ENCODE results near the gene SDK1.

The SDK1 gene

GRCh38 chr7:3300651-3301448 is at the start of gene SDK1:
Gene SDK1 (plus strand): TSS chr7:3301252. CDS start chr7:3301587, 335 bp downstream.
- Histone ChIP-seq H3K36me3 (ENCODE audit: control insufficient read depth, insufficient read depth, low read length, severe bottlenecking) (no peaks in the 10 kb centered on the region), H3K9ac (ENCODE audit: low read length) (peak within 1 kb of the TSS; percentile 63), H3K4me3 (ENCODE audit: low read length) (peak within 1 kb of the TSS; percentile 84), H3K4me1 (ENCODE audit: control insufficient read depth, insufficient read depth, low read length) (peaks cover 29% of the 10 kb centered on the region), H3K9me3 (ENCODE audit: control insufficient read depth, low read length) (no peaks in the 10 kb centered on the region), H3K27me3 (replicated peaks; ENCODE audit: control insufficient read depth, insufficient read depth, low read length) (no peaks in the 10 kb centered on the region)
- peak; percentile 95 for DNase-seq (ENCODE audit: low read depth)

GRCh38 chr7:3254718-3255117 is 46.3 kb upstream of the SDK1 start:
- Histone ChIP-seq H3K4me1 (ENCODE audit: control insufficient read depth, insufficient read depth, low read length) (no peaks in the 10 kb centered on the region), H3K27me3 (replicated peaks; ENCODE audit: control insufficient read depth, insufficient read depth, low read length) (peaks cover 5% of the 10 kb centered on the region), H3K9me3 (ENCODE audit: control insufficient read depth, low read length) (peaks cover 10% of the 10 kb centered on the region), H3K4me3 (ENCODE audit: low read length) (no peak overlapping the region), H3K36me3 (ENCODE audit: control insufficient read depth, insufficient read depth, low read length, severe bottlenecking) (no peaks in the 10 kb centered on the region), H3K9ac (ENCODE audit: low read length) (no peak overlapping the region)
- DNase-seq (ENCODE audit: low read depth), result no peak

DNA sequence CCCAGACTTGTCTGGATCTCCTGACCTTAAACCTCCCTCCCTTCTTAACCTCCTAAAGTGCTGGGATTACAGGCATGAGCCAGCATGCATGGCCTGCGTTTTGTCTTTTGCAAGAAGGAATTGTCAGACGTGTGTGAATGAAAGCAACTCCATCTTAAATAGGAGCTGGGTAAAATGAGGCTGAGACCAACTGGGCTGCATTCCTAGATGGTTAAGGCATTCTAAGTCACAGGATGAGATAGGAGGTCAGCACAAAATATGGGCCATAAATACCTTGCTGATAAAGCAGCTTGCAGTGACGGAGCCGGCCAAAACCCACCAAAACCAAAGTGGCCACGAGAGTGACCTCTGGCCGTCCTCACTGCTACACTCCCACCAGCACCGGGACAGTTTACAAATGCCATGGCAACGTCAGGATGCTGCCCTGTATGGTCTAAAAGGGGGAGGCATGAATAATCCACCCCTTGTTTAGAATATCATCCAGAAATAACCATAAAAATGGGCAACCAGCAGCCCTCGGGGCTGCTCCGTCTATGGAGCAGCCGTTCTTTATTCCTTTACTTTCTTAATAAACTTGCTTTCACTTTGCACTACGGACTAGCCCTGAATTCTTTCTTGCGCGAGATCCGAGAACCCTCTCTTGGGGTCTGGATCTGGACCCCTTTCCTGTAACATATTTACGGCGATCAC is 41.2 kb upstream of the SDK1 start:
- DNase-seq (ENCODE audit: low read depth), result no peak
- peaks cover 4% of the 10 kb centered on the region for H3K9me3 ChIP-seq (ENCODE audit: control insufficient read depth, low read length)
- H3K36me3 ChIP-seq (ENCODE audit: control insufficient read depth, insufficient read depth, low read length, severe bottlenecking), result no peaks in the 10 kb centered on the region
- peak overlapping the region; percentile 83 for H3K9ac ChIP-seq (ENCODE audit: low read length)
- peaks cover 9% of the 10 kb centered on the region for H3K27me3 ChIP-seq (replicated peaks; ENCODE audit: control insufficient read depth, insufficient read depth, low read length)
- H3K4me3 ChIP-seq (ENCODE audit: low read length), result peak overlapping the region; percentile 89
- peaks cover 3% of the 10 kb centered on the region for H3K4me1 ChIP-seq (ENCODE audit: control insufficient read depth, insufficient read depth, low read length)

- Histone ChIP-seq H3K36me3 (ENCODE audit: control insufficient read depth, insufficient read depth, low read length, severe bottlenecking) (no peaks in the 10 kb centered on the region), H3K4me3 (ENCODE audit: low read length) (peak overlapping the region; percentile 89), H3K27me3 (replicated peaks; ENCODE audit: control insufficient read depth, insufficient read depth, low read length) (peaks cover 12% of the 10 kb centered on the region), H3K9me3 (ENCODE audit: control insufficient read depth, low read length) (peaks cover 4% of the 10 kb centered on the region), H3K4me1 (ENCODE audit: control insufficient read depth, insufficient read depth, low read length) (peaks cover 3% of the 10 kb centered on the region), H3K9ac (ENCODE audit: low read length) (peak overlapping the region; percentile 83)
- DNase-seq (ENCODE audit: low read depth), result peak; percentile 59
These were observed 40.7 kb upstream of the SDK1 start for GRCh38 chr7:3260401-3260715.

GRCh38 chr7:3264693-3265339 is 36.2 kb upstream of the SDK1 start:
- H3K4me3 ChIP-seq (ENCODE audit: low read length), result no peak overlapping the region
- H3K9me3 ChIP-seq (ENCODE audit: control insufficient read depth, low read length), result no peaks in the 10 kb centered on the region
- H3K4me1 ChIP-seq (ENCODE audit: control insufficient read depth, insufficient read depth, low read length), result peaks cover 13% of the 10 kb centered on the region
- no peaks in the 10 kb centered on the region for H3K36me3 ChIP-seq (ENCODE audit: control insufficient read depth, insufficient read depth, low read length, severe bottlenecking)
- peaks cover 15% of the 10 kb centered on the region for H3K27me3 ChIP-seq (replicated peaks; ENCODE audit: control insufficient read depth, insufficient read depth, low read length)
- no peak overlapping the region for H3K9ac ChIP-seq (ENCODE audit: low read length)
- DNase-seq (ENCODE audit: low read depth), result no peak

GRCh38 chr7:3265388-3265787 is 35.7 kb upstream of the SDK1 start:
- H3K36me3 ChIP-seq (ENCODE audit: control insufficient read depth, insufficient read depth, low read length, severe bottlenecking), result no peaks in the 10 kb centered on the region
- H3K9ac ChIP-seq (ENCODE audit: low read length), result no peak overlapping the region
- DNase-seq (ENCODE audit: low read depth), result no peak
- peaks cover 13% of the 10 kb centered on the region for H3K4me1 ChIP-seq (ENCODE audit: control insufficient read depth, insufficient read depth, low read length)
- no peak overlapping the region for H3K4me3 ChIP-seq (ENCODE audit: low read length)
- no peaks in the 10 kb centered on the region for H3K9me3 ChIP-seq (ENCODE audit: control insufficient read depth, low read length)
- peaks cover 15% of the 10 kb centered on the region for H3K27me3 ChIP-seq (replicated peaks; ENCODE audit: control insufficient read depth, insufficient read depth, low read length)

DNA sequence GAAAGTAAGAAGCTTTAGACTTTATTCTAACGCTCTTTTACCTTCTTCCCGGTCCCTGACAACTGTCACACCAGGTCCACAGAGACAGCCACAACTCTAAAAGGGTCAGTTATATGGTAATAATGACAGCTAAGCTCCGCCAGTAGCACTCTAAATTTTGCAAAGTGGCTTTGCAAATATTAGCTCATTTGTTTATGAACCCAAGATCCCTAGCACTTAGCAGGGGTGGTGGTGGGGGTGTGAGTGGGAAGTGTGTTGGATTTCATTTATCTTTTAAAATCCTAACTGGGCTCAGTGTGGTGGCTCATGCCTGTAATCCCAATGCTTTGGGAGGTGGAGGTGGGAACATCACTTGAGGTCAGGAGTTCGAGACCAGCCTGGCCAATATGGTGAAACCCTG is 34.8 kb upstream of the SDK1 start:
- peaks cover 15% of the 10 kb centered on the region for H3K27me3 ChIP-seq (replicated peaks; ENCODE audit: control insufficient read depth, insufficient read depth, low read length)
- no peak overlapping the region for H3K9ac ChIP-seq (ENCODE audit: low read length)
- DNase-seq (ENCODE audit: low read depth), result no peak

GRCh38 chr7:3267966-3268690 is 32.9 kb upstream of the SDK1 start:
- H3K27me3 ChIP-seq (replicated peaks; ENCODE audit: control insufficient read depth, insufficient read depth, low read length), result peaks cover 15% of the 10 kb centered on the region
- DNase-seq (ENCODE audit: low read depth), result peak; percentile 60

More for the DNA sequence above, 34.8 kb upstream of the SDK1 start:
- H3K4me3 ChIP-seq (ENCODE audit: low read length), result no peak overlapping the region
- peaks cover 10% of the 10 kb centered on the region for H3K4me1 ChIP-seq (ENCODE audit: control insufficient read depth, insufficient read depth, low read length)
- no peaks in the 10 kb centered on the region for H3K9me3 ChIP-seq (ENCODE audit: control insufficient read depth, low read length)
- H3K36me3 ChIP-seq (ENCODE audit: control insufficient read depth, insufficient read depth, low read length, severe bottlenecking), result no peaks in the 10 kb centered on the region

GRCh38 chr7:3270362-3270761 is 30.7 kb upstream of the SDK1 start:
- Histone ChIP-seq H3K27me3 (replicated peaks; ENCODE audit: control insufficient read depth, insufficient read depth, low read length) (peaks cover 3% of the 10 kb centered on the region), H3K9ac (ENCODE audit: low read length) (no peak overlapping the region), H3K9me3 (ENCODE audit: control insufficient read depth, low read length) (no peaks in the 10 kb centered on the region), H3K4me1 (ENCODE audit: control insufficient read depth, insufficient read depth, low read length) (peaks cover 10% of the 10 kb centered on the region), H3K4me3 (ENCODE audit: low read length) (no peak overlapping the region), H3K36me3 (ENCODE audit: control insufficient read depth, insufficient read depth, low read length, severe bottlenecking) (no peaks in the 10 kb centered on the region)
- DNase-seq (ENCODE audit: low read depth), result no peak

More at GRCh38 chr7:3267966-3268690, 32.9 kb upstream of the SDK1 start:
- Histone ChIP-seq H3K9ac (ENCODE audit: low read length) (no peak overlapping the region), H3K4me3 (ENCODE audit: low read length) (no peak overlapping the region), H3K4me1 (ENCODE audit: control insufficient read depth, insufficient read depth, low read length) (peaks cover 10% of the 10 kb centered on the region), H3K36me3 (ENCODE audit: control insufficient read depth, insufficient read depth, low read length, severe bottlenecking) (no peaks in the 10 kb centered on the region), H3K9me3 (ENCODE audit: control insufficient read depth, low read length) (no peaks in the 10 kb centered on the region)

- no peak overlapping the region for H3K9ac ChIP-seq (ENCODE audit: low read length)
- no peak overlapping the region for H3K4me3 ChIP-seq (ENCODE audit: low read length)
- H3K9me3 ChIP-seq (ENCODE audit: control insufficient read depth, low read length), result no peaks in the 10 kb centered on the region
- H3K27me3 ChIP-seq (replicated peaks; ENCODE audit: control insufficient read depth, insufficient read depth, low read length), result no peaks in the 10 kb centered on the region
- DNase-seq (ENCODE audit: low read depth), result no peak
- H3K4me1 ChIP-seq (ENCODE audit: control insufficient read depth, insufficient read depth, low read length), result peaks cover 10% of the 10 kb centered on the region
- H3K36me3 ChIP-seq (ENCODE audit: control insufficient read depth, insufficient read depth, low read length, severe bottlenecking), result no peaks in the 10 kb centered on the region
These were observed 29.8 kb upstream of the SDK1 start for GRCh38 chr7:3271298-3271697.

DNA sequence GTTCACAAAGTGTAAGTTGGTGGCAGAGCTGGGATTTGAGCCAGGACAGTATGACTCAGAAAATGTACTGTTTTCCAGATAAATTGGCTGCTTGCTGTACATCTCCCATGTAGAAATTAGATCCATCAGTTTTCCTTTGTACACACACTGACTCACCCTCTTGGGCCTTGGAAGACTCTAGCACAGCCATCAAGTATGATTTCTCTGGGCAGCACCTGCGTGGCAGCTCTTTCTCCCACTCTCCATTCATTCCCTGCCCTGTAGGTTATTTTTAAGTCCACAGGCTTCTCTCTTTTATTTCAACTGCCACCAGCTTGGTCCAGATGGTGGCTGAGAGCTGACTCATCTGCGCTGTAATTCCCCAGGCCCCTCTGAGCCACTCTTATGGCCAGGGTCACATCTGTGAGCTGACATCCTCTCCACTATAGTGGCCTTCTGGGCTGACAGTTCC is 28.3 kb upstream of the SDK1 start:
- DNase-seq (ENCODE audit: low read depth), result peak; percentile 25
- H3K9me3 ChIP-seq (ENCODE audit: control insufficient read depth, low read length), result no peaks in the 10 kb centered on the region
- H3K4me3 ChIP-seq (ENCODE audit: low read length), result no peak overlapping the region
- no peaks in the 10 kb centered on the region for H3K36me3 ChIP-seq (ENCODE audit: control insufficient read depth, insufficient read depth, low read length, severe bottlenecking)
- no peaks in the 10 kb centered on the region for H3K27me3 ChIP-seq (replicated peaks; ENCODE audit: control insufficient read depth, insufficient read depth, low read length)
- H3K9ac ChIP-seq (ENCODE audit: low read length), result no peak overlapping the region
- peaks cover 8% of the 10 kb centered on the region for H3K4me1 ChIP-seq (ENCODE audit: control insufficient read depth, insufficient read depth, low read length)

Data from adipocyte (in vitro differentiated cells).